NCI-H345 treated with DMSO at 0.1 percent for 48 hours (cell line): ENCODE results near the gene STRIP1.
A peak's percentile ranks its signal among the peaks of the same experiment; 100 is the strongest.

ENCODE experiments used
- DNase-seq: peaks from one replicate; lab custom pipeline; 2025; ENCODE audit not compliant: unreplicated experiment; lab: John Stamatoyannopoulos, UW

Gene STRIP1

GRCh38 chr1:110034451-110035235 lies at the start of gene STRIP1:
STRIP1 (plus strand) TSS chr1:110034624; CDS start chr1:110034638, 14 bp downstream.
- DNase-seq: peak; percentile 94

- DNase-seq: no peak
These were observed 49.0 kb upstream of the STRIP1 start for GRCh38 chr1:109985247-109986053.

GRCh38 chr1:109986054-109986444 lies 48.4 kb upstream of the STRIP1 start:
- DNase-seq: no peak

GRCh38 chr1:109988349-109988914 lies 46.0 kb upstream of the STRIP1 start:
- DNase-seq: no peak

GRCh38 chr1:109989506-109990301 lies 44.7 kb upstream of the STRIP1 start:
- DNase-seq: no peak

- DNase-seq: no peak
These were observed 44.1 kb upstream of the STRIP1 start for GRCh38 chr1:109990302-109990653.

GRCh38 chr1:109991400-109991925 lies 43.0 kb upstream of the STRIP1 start:
- no peak for DNase-seq

- no peak for DNase-seq
These were observed 40.5 kb upstream of the STRIP1 start for GRCh38 chr1:109993885-109994284.

GRCh38 chr1:109994654-109995053 lies 39.8 kb upstream of the STRIP1 start:
- DNase-seq: no peak

GRCh38 chr1:109995536-109995935 lies 38.9 kb upstream of the STRIP1 start:
- DNase-seq: no peak

GRCh38 chr1:109996476-109996875 lies 37.9 kb upstream of the STRIP1 start:
- DNase-seq: no peak

- DNase-seq: no peak
These were observed 37.1 kb upstream of the STRIP1 start for GRCh38 chr1:109997204-109997866.

GRCh38 chr1:109997867-109998229 lies 36.6 kb upstream of the STRIP1 start:
- DNase-seq: no peak

- no peak for DNase-seq
These were observed 31.7 kb upstream of the STRIP1 start for GRCh38 chr1:110002695-110003094.

GRCh38 chr1:110003747-110004428 lies 30.5 kb upstream of the STRIP1 start:
- DNase-seq: no peak

- no peak for DNase-seq
These were observed 29.8 kb upstream of the STRIP1 start for GRCh38 chr1:110004583-110004982.

- DNase-seq: no peak
These were observed 28.5 kb upstream of the STRIP1 start for GRCh38 chr1:110005971-110006370.

- no peak for DNase-seq
These were observed 27.9 kb upstream of the STRIP1 start for GRCh38 chr1:110006516-110006915.

- DNase-seq: no peak
These were observed 27.2 kb upstream of the STRIP1 start for GRCh38 chr1:110007046-110007830.
